Sigmoid colon (tissue), 7 donors: ENCODE measurements around the gene FABP3. TPM values are rescaled to one million over a fixed set of nuclear protein-coding genes. Genes with fewer than 3 reads are reported as not detected.

Source experiments
- DNase-seq: peaks from one replicate; pipeline ENCODE4 v3.0.0-alpha.2; 2019
- H3K27ac ChIP-seq, 4 donors: fragments of 200-600 bp; sonication (generic); one replicate each; pipeline ENCODE4 v1.5.1; 2016 to 2019; ENCODE audit warnings: mild to moderate bottlenecking in 1 of 4
- H3K27me3 ChIP-seq, 3 donors: fragments of 200-600 bp; sonication (generic); one replicate each; pipeline ENCODE4 v1.5.1; 2019; ENCODE audit warnings: mild to moderate bottlenecking in 1 of 3
- H3K36me3 ChIP-seq, 4 donors: fragments of 200-600 bp; sonication (generic); one replicate each; pipeline ENCODE4 v1.5.1; 2016 to 2019
- H3K4me1 ChIP-seq, 4 donors: fragments of 200-600 bp; sonication (generic); one replicate each; pipeline ENCODE4 v1.5.1; 2017 to 2019
- H3K4me3 ChIP-seq, 4 donors: fragments of 200-600 bp; sonication (generic); one replicate each; pipeline ENCODE4 v1.5.1; 2017 to 2019; ENCODE audit warnings: mild to moderate bottlenecking in 2 of 4, moderate library complexity in 1 of 4
- H3K9me3 ChIP-seq, 4 donors: fragments of 200-600 bp in 3 of 4; sonication (generic) in 3 of 4; one replicate each; pipeline versions ENCODE4 v1.5.1 to v1.6.1; 2013 to 2019
- CTCF ChIP-seq, 4 experiments: fragments of 450-650 bp in 3 of 4; fragments of 200-600 bp in 1 of 4; IDR thresholded peaks; one replicate each; pipeline ENCODE4 v1.5.1; 2016 to 2019; ENCODE audit warnings: antibody characterized with exemption in 4 of 4, mild to moderate bottlenecking in 3 of 4, moderate library complexity in 2 of 4
- EP300 ChIP-seq, 4 donors: sonication (generic); formaldehyde crosslinking; IDR thresholded peaks; one replicate each; pipeline ENCODE4 v1.6.1; 2017; ENCODE audit warnings: antibody characterized with exemption in 4 of 4
- POLR2A ChIP-seq, 2 donors: fragments of 450-650 bp; IDR thresholded peaks; one replicate each; pipeline ENCODE4 v1.6.1; 2016; ENCODE audit warnings: antibody characterized with exemption in 2 of 2, mild to moderate bottlenecking in 2 of 2, moderate library complexity in 2 of 2
- POLR2AphosphoS5 ChIP-seq, 4 donors: sonication (generic); formaldehyde crosslinking; IDR thresholded peaks; one replicate each; pipeline ENCODE4 v1.6.1; 2017; ENCODE audit warnings: antibody characterized with exemption in 4 of 4
- WGBS, 2 donors: extraction: QIAGEN DNeasy Blood & Tissue Kit; methylation state at CpG; one replicate each; pipeline ENCODE4 v1.1.7; 2013; 5-methylcytosine and 5-hydroxymethylcytosine counted together
- intact Hi-C: fragments of 100-400 bp; cut with DNase I; formaldehyde crosslinking; loops from one replicate; pipeline ENCODE4 v1.15.1; 2023
- polyA plus RNA-seq, 3 donors: library from polyadenylated mRNA; stranded (reverse); fragments of 200-250 nt; gene quantifications; one replicate each; pipeline ENCODE4 v1.2.3, GENCODE V29; 2013
- total RNA-seq, 4 donors: library from RNA; depleted of rRNA; stranded (reverse); fragments of >200 nt; gene quantifications; one replicate each; pipeline ENCODE4 v1.1.0, GENCODE V29; 2016
- donor health status: healthy with polysubstance abuse.
- donor health status: Bipolar disorder and iron deficiency.
- donor health status: healthy.

Gene FABP3
- total and polyA plus RNA-seq, 7 donors, result 6.4 to 31.2 (median 16.4) TPM

GRCh38 chr1:31409946-31410858 lies 37.3 kb upstream of the FABP3 start:
- no peak for TF ChIP-seq POLR2A (IDR thresholded peaks at IDR 0.05)
- TF ChIP-seq POLR2AphosphoS5 (IDR thresholded peaks at IDR 0.05), result no peak
- no peak for TF ChIP-seq CTCF (IDR thresholded peaks at IDR 0.05)
- TF ChIP-seq EP300 (IDR thresholded peaks at IDR 0.05), result no peak
- DNase-seq, result no peak
- Histone ChIP-seq H3K36me3 (no peaks in the 10 kb centered on the region), H3K27me3 (peaks cover 18 to 52% (median 37%) of the 10 kb centered on the region in 3 donors), H3K9me3 (no peaks in the 10 kb centered on the region), H3K27ac (no peak overlapping the region), H3K4me3 (no peak overlapping the region), H3K4me1 (peaks cover 0 to 16% (median 14%) of the 10 kb centered on the region in 4 donors)
- intact Hi-C loops, result no loop called here
- 76 to 83% methylated on average over 6 of the region's 6 CpGs for WGBS, 2 donors

GRCh38 chr1:31408788-31409318 lies 36.0 kb upstream of the FABP3 start:
- H3K27me3 ChIP-seq, result peaks cover 18 to 45% (median 28%) of the 10 kb centered on the region in 3 donors
- H3K4me3 ChIP-seq, result no peak overlapping the region
- intact Hi-C loops, result no loop called here
- TF ChIP-seq EP300 (IDR thresholded peaks at IDR 0.05), result no peak
- TF ChIP-seq CTCF (IDR thresholded peaks at IDR 0.05), result no peak
- no peak for TF ChIP-seq POLR2A (IDR thresholded peaks at IDR 0.05)
- no peak for TF ChIP-seq POLR2AphosphoS5 (IDR thresholded peaks at IDR 0.05)
- peaks cover 0 to 14% (median 12%) of the 10 kb centered on the region in 4 donors for H3K4me1 ChIP-seq
- no peaks in the 10 kb centered on the region for H3K9me3 ChIP-seq
- no peaks in the 10 kb centered on the region for H3K36me3 ChIP-seq
- DNase-seq, result no peak
- H3K27ac ChIP-seq, result no peak overlapping the region
- WGBS, 2 donors, result 89 to 91% methylated on average over 5 of the region's 5 CpGs

GRCh38 chr1:31407029-31407626 lies 34.3 kb upstream of the FABP3 start:
- no peak for DNase-seq
- Histone ChIP-seq H3K27ac (no peak overlapping the region), H3K4me1 (no peaks in the 10 kb centered on the region), H3K27me3 (peaks cover 8 to 32% (median 10%) of the 10 kb centered on the region in 3 donors), H3K9me3 (no peaks in the 10 kb centered on the region), H3K36me3 (no peaks in the 10 kb centered on the region), H3K4me3 (no peak overlapping the region)
- intact Hi-C loops, result no loop called here
- 91 to 93% methylated on average over 18 of the region's 18 CpGs for WGBS, 2 donors
- TF ChIP-seq CTCF (IDR thresholded peaks at IDR 0.05) (no peak), POLR2AphosphoS5 (IDR thresholded peaks at IDR 0.05) (no peak), EP300 (IDR thresholded peaks at IDR 0.05) (no peak), POLR2A (IDR thresholded peaks at IDR 0.05) (no peak)

GRCh38 chr1:31405578-31406245 lies 32.8 kb upstream of the FABP3 start:
- H3K4me1 ChIP-seq, result no peaks in the 10 kb centered on the region
- H3K4me3 ChIP-seq, result no peak overlapping the region
- intact Hi-C loops, result no loop called here
- 94 to 97% methylated on average over 6 of the region's 6 CpGs for WGBS, 2 donors
- no peak for DNase-seq
- no peak for TF ChIP-seq POLR2A (IDR thresholded peaks at IDR 0.05)
- TF ChIP-seq POLR2AphosphoS5 (IDR thresholded peaks at IDR 0.05), result no peak
- TF ChIP-seq CTCF (IDR thresholded peaks at IDR 0.05), result no peak
- no peak for TF ChIP-seq EP300 (IDR thresholded peaks at IDR 0.05)
- H3K9me3 ChIP-seq, result no peaks in the 10 kb centered on the region
- H3K27ac ChIP-seq, result no peak overlapping the region
- H3K27me3 ChIP-seq, result peaks cover 0 to 21% (median 5%) of the 10 kb centered on the region in 3 donors
- no peaks in the 10 kb centered on the region for H3K36me3 ChIP-seq
